HUES64 (cell line): Measurements from ENCODE around the gene RAB11FIP3. TPM values are rescaled to one million over a fixed set of nuclear protein-coding genes. Genes with fewer than 3 reads are reported as not detected.
"Not testable (repeated sequence)": the region's sequence is repeated elsewhere in the genome, so short reads cannot be mapped to it uniquely, and the experiment has no call there.

Experiments
- H3K27ac ChIP-seq: 2 replicates; pipeline ENCODE4 v1.7.0; 2013; ENCODE audit warnings: low read depth, low read length, inconsistent platforms
- H3K27me3 ChIP-seq: 2 replicates; pipeline ENCODE4 v1.6.1; 2013; ENCODE audit warnings: mild to moderate bottlenecking, low read length; ENCODE audit not compliant: insufficient read depth
- H3K36me3 ChIP-seq: 2 replicates; pipeline ENCODE4 v1.6.1; 2013; ENCODE audit warnings: mild to moderate bottlenecking, low read length; ENCODE audit not compliant: insufficient read depth
- H3K4me1 ChIP-seq: 2 replicates; pipeline ENCODE4 v1.6.1; 2013; ENCODE audit warnings: mild to moderate bottlenecking, low read length, moderate library complexity; ENCODE audit not compliant: insufficient read depth
- H3K4me3 ChIP-seq: 2 replicates; pipeline ENCODE4 v1.5.1; 2013; ENCODE audit warnings: mild to moderate bottlenecking, low read length, moderate library complexity
- H3K9ac ChIP-seq: 2 replicates; pipeline ENCODE4 v1.6.1; 2013; ENCODE audit warnings: mild to moderate bottlenecking, low read depth, low read length
- H3K9me3 ChIP-seq: 2 replicates; pipeline ENCODE4 v1.6.1; 2013; ENCODE audit warnings: low read depth, low read length; ENCODE audit not compliant: insufficient read depth
- WGBS: fragments of 150-250, 120-280 bp; methylation state at CpG from one replicate; pipeline ENCODE4 v1.1.7; 2013; ENCODE audit warnings: missing lambda C conversion rate; 5-methylcytosine and 5-hydroxymethylcytosine counted together
- polyA plus RNA-seq, 2 experiments: library from polyadenylated mRNA; stranded (reverse); fragments of 50-300 nt; gene quantifications; one replicate each; pipeline ENCODE4 v1.2.3, GENCODE V29; 2013

RAB11FIP3 gene
- 20.1 TPM for polyA plus RNA-seq (2013, experiment 1 of 2)
- 17.1 TPM for polyA plus RNA-seq (2013, experiment 2 of 2)

- no peaks in the 10 kb centered on the region for H3K36me3 ChIP-seq
- peak within 1 kb of the TSS; percentile 79 for H3K4me3 ChIP-seq
- H3K9ac ChIP-seq: peak within 1 kb of the TSS; percentile 75
- WGBS: under 1% methylated on average over 77 of the region's 77 CpGs
- peaks cover 5% of the 10 kb centered on the region; the same call in 1 of the 2 replicates for H3K4me1 ChIP-seq
- H3K9me3 ChIP-seq: no peaks in the 10 kb centered on the region
- peaks cover 37% of the 10 kb centered on the region for H3K27me3 ChIP-seq
- H3K27ac ChIP-seq: no peak within 1 kb of the TSS
Measured at GRCh38 chr16:425082-425718, at the start of gene RAB11FIP3. Gene RAB11FIP3 (plus strand): TSS chr16:425649. CDS start chr16:426007, 358 bp downstream.

GRCh38 chr16:375927-376816, 49.3 kb upstream of the RAB11FIP3 start:
- H3K9ac ChIP-seq: no peak overlapping the region
- no peak overlapping the region for H3K4me3 ChIP-seq
- 96% methylated on average over 44 of the region's 44 CpGs for WGBS
- peaks cover 6% of the 10 kb centered on the region; the same call in 1 of the 2 replicates for H3K4me1 ChIP-seq
- no peaks in the 10 kb centered on the region for H3K9me3 ChIP-seq
- peaks cover 56% of the 10 kb centered on the region for H3K36me3 ChIP-seq
- H3K27me3 ChIP-seq: no peaks in the 10 kb centered on the region
- no peak overlapping the region for H3K27ac ChIP-seq

- H3K36me3 ChIP-seq: peaks cover 51% of the 10 kb centered on the region
- 93% methylated on average over 26 of the region's 26 CpGs for WGBS
- H3K9me3 ChIP-seq: no peaks in the 10 kb centered on the region
- no peak overlapping the region for H3K9ac ChIP-seq
- no peak overlapping the region for H3K4me3 ChIP-seq
- H3K27ac ChIP-seq: no peak overlapping the region
- H3K27me3 ChIP-seq: no peaks in the 10 kb centered on the region
- H3K4me1 ChIP-seq: peaks cover 6% of the 10 kb centered on the region; the same call in 1 of the 2 replicates
Measured at GRCh38 chr16:376817-377418, 48.5 kb upstream of the RAB11FIP3 start.

- Histone ChIP-seq H3K36me3 (peaks cover 46% of the 10 kb centered on the region), H3K9me3 (no peaks in the 10 kb centered on the region), H3K27me3 (peaks cover 6% of the 10 kb centered on the region; the same call in 1 of the 2 replicates), H3K4me3 (no peak overlapping the region), H3K27ac (no peak overlapping the region), H3K9ac (no peak overlapping the region), H3K4me1 (peaks cover 6% of the 10 kb centered on the region; the same call in 1 of the 2 replicates)
- 93% methylated on average over 42 of the region's 42 CpGs for WGBS
Measured at GRCh38 chr16:377419-377951, 48.0 kb upstream of the RAB11FIP3 start.

GRCh38 chr16:378113-378820, 47.2 kb upstream of the RAB11FIP3 start:
- H3K27ac ChIP-seq, H3K9ac ChIP-seq, H3K4me1 ChIP-seq, H3K9me3 ChIP-seq, H3K4me3 ChIP-seq: not testable (repeated sequence)
- H3K27me3 ChIP-seq: peaks cover 13% of the 10 kb centered on the region; the same call in 1 of the 2 replicates
- WGBS: 91% methylated on average over 33 of the region's 36 CpGs
- H3K36me3 ChIP-seq: peaks cover 40% of the 10 kb centered on the region

- peaks cover 16% of the 10 kb centered on the region; the same call in 1 of the 2 replicates for H3K27me3 ChIP-seq
- H3K27ac ChIP-seq: no peak overlapping the region; the same call in 1 of the 2 replicates
- peaks cover 35% of the 10 kb centered on the region for H3K36me3 ChIP-seq
- no peaks in the 10 kb centered on the region for H3K9me3 ChIP-seq
- 76% methylated on average over 14 of the region's 14 CpGs for WGBS
- H3K4me3 ChIP-seq: no peak overlapping the region
- H3K4me1 ChIP-seq: peaks cover 13% of the 10 kb centered on the region
- no peak overlapping the region for H3K9ac ChIP-seq
Measured at GRCh38 chr16:378821-379182, 46.6 kb upstream of the RAB11FIP3 start.

GRCh38 chr16:379183-379960, 46.1 kb upstream of the RAB11FIP3 start:
- H3K4me3 ChIP-seq: peak overlapping the region; percentile 90
- H3K9me3 ChIP-seq: no peaks in the 10 kb centered on the region
- H3K4me1 ChIP-seq: peaks cover 18% of the 10 kb centered on the region
- H3K27ac ChIP-seq: peak overlapping the region; percentile 25
- peak overlapping the region; percentile 30; the same call in 1 of the 2 replicates for H3K9ac ChIP-seq
- peaks cover 29% of the 10 kb centered on the region for H3K36me3 ChIP-seq
- WGBS: 60% methylated on average over 16 of the region's 16 CpGs
- peaks cover 16% of the 10 kb centered on the region; the same call in 1 of the 2 replicates for H3K27me3 ChIP-seq

GRCh38 chr16:379961-380761, 45.3 kb upstream of the RAB11FIP3 start:
- H3K4me3 ChIP-seq: peak overlapping the region; percentile 90
- 79% methylated on average over 27 of the region's 27 CpGs for WGBS
- H3K27me3 ChIP-seq: peaks cover 16% of the 10 kb centered on the region; the same call in 1 of the 2 replicates
- peak overlapping the region; percentile 25; the same call in 1 of the 2 replicates for H3K27ac ChIP-seq
- peaks cover 18% of the 10 kb centered on the region for H3K4me1 ChIP-seq
- H3K9ac ChIP-seq: peak overlapping the region; percentile 30; the same call in 1 of the 2 replicates
- H3K36me3 ChIP-seq: peaks cover 21% of the 10 kb centered on the region
- no peaks in the 10 kb centered on the region for H3K9me3 ChIP-seq

- Histone ChIP-seq H3K9me3 (no peaks in the 10 kb centered on the region), H3K4me3 (peak overlapping the region; percentile 90), H3K27ac (peak overlapping the region; percentile 71; the same call in 1 of the 2 replicates), H3K27me3 (peaks cover 16% of the 10 kb centered on the region; the same call in 1 of the 2 replicates), H3K9ac (peak overlapping the region; percentile 66), H3K4me1 (peaks cover 18% of the 10 kb centered on the region), H3K36me3 (peaks cover 19% of the 10 kb centered on the region)
- WGBS: 7% methylated on average over 12 of the region's 12 CpGs
Measured at GRCh38 chr16:380762-381011, 44.8 kb upstream of the RAB11FIP3 start.
